Measurements from ENCODE around the gene PIBF1.

GRCh38 chr13:73039201-73040108 is 257.5 kb downstream of the PIBF1 start:
- TF ChIP-seq CTCF (IDR thresholded peaks at IDR 0.05; ENCODE audit: low read depth, low read length, missing input control) (no peak), ATF3 (IDR thresholded peaks at IDR 0.05) (no peak), RAD21 (IDR thresholded peaks at IDR 0.05) (no peak), SP1 (IDR thresholded peaks at IDR 0.05) (no peak), MAX (IDR thresholded peaks at IDR 0.05) (no peak), JUND (IDR thresholded peaks at IDR 0.05) (no peak), FOXA1 (IDR thresholded peaks at IDR 0.05) (no peak), TAF1 (conservative IDR thresholded peaks at IDR 0.05) (no peak), RXRA (IDR thresholded peaks at IDR 0.05) (no peak), REST (IDR thresholded peaks at IDR 0.05) (no peak), YY1 (IDR thresholded peaks at IDR 0.05) (no peak), GABPA (IDR thresholded peaks at IDR 0.05 in 1 of 2, conservative IDR thresholded peaks at IDR 0.05 in 1 of 2) (no peak), ZBTB33 (IDR thresholded peaks at IDR 0.05) (no peak)
